Measurements from ENCODE around the gene P2RY12.
A peak's percentile ranks its signal among the peaks of the same experiment; 100 is the strongest.

P2RY12 gene

DNA sequence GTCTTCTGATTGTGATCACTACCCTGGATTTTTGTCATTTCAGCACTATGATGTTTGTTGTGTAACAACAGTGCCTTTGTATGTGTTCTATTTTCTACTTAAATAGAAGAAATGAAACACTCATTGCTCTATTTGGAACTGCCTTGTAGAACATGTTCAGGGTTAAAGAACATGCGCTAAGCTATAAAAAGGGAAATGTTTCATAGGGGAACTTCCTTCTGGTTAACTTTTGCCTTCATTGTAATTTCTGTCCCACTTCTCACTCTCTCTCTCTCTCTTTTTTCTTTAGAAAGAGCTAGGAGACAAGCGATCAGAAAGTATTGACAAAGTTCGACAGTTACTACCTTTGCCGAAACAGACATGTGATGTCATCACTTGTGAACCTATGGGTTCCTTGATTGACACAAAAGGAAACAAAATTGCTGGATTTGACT lies at the start of gene P2RY12:
P2RY12 (minus strand) TSS at position 13 of the 434 bp plus-strand sequence. CDS start 45,908 bp downstream, outside the sequence.
- TF ChIP-seq, protein P1, sequence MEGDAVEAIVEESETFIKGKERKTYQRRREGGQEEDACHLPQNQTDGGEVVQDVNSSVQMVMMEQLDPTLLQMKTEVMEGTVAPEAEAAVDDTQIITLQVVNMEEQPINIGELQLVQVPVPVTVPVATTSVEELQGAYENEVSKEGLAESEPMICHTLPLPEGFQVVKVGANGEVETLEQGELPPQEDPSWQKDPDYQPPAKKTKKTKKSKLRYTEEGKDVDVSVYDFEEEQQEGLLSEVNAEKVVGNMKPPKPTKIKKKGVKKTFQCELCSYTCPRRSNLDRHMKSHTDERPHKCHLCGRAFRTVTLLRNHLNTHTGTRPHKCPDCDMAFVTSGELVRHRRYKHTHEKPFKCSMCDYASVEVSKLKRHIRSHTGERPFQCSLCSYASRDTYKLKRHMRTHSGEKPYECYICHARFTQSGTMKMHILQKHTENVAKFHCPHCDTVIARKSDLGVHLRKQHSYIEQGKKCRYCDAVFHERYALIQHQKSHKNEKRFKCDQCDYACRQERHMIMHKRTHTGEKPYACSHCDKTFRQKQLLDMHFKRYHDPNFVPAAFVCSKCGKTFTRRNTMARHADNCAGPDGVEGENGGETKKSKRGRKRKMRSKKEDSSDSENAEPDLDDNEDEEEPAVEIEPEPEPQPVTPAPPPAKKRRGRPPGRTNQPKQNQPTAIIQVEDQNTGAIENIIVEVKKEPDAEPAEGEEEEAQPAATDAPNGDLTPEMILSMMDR (IDR thresholded peaks at IDR 0.05; ENCODE audit: low read length, missing control alignments), result no peak
- H3K4me3 ChIP-seq (replicated peaks; ENCODE audit: low read depth, low read length), result no peak within 1 kb of the TSS
- no peak for DNase-seq (ENCODE audit: low read depth)

DNA sequence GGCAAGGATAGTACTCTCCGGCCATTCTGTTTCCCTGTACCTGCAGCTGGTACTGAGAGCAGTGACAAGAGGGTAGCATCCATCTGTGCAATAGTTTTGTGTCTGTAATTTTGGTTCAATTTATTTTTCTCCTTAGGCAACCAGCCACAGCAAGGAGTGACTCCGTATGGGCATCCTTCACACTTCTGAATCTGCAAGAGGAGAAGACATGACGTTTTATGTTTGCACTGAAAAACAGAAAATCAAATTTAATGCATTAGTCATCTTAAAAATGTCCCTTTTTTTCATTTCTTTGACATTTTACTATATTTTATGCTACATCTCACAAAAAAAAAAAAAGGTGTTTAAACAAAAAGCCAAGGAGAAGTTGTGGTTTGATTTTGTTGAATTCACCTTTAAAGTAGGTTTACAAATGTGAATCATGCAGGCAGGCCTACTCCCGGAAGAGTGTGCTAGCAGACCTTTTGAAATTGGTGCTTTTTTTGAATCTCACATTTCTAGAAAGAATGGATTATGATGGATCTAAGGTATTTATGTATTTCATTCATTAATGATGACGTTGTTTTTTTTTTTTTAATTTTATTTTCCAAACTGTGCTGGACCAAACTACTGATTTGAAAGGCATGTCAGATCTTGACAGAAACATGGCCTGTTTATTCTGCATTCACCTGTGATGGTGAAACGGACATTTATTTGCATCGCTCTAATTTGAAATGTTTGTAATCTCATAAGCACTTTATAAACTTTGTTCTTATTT lies 48.2 kb upstream of the P2RY12 start:
- TF ChIP-seq, protein P1 (IDR thresholded peaks at IDR 0.05; ENCODE audit: low read length, missing control alignments), result no peak
- no peak for DNase-seq (ENCODE audit: low read depth)
- no peak overlapping the region for H3K4me3 ChIP-seq (replicated peaks; ENCODE audit: low read depth, low read length)

DNA sequence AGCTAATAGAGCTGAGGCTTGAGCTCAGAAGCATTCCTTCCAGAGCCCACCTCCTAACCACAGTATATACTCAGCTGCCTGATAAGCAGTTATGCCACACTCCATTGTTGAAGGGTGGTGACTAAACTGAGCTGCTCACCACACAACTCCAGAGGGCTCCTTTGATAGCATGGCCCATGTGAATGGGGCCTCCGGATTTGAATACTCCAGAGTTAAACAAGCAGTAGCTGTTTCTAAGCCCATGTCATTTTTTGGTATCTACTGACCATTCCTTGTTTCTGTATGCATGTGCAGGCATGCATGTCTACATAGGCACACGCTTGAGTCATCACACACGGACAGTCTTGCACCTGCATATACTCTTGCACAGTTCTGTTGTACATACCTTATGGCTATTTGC lies 47.4 kb upstream of the P2RY12 start:
- DNase-seq (ENCODE audit: low read depth), result peak; percentile 85
- TF ChIP-seq, protein P1 (IDR thresholded peaks at IDR 0.05; ENCODE audit: low read length, missing control alignments), result no peak
- no peak overlapping the region for H3K4me3 ChIP-seq (replicated peaks; ENCODE audit: low read depth, low read length)

DNA sequence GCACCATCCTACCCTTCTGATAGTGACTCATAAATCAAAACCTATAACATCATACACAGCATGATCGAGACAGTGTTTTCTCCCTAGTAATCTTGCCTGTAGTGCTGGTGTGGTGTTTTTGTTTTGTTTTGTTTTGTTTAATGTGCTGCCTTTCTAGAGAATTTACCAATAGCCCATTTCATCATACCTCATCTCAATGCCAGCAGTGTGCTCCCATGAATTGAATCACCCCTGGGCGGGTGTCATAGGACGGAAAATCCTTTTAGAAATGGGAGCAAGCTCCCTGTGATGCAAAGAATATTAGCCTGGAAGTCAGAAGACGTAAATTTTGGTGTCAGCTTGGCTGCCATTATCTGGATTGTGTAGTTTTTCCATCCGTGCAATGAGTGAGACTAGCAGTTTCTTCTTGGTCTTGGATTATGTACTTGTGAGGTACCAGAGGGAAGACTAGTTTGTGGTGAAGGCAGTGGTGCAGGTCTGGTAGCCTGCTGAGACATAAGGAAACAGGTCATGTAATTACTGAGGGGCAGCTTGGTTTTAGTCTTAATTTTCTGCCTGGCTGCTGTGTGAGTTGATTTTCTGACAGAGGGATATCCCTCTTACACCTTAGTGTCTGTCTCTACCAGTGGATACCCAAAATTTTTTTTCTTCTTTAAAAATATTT lies 46.4 kb upstream of the P2RY12 start:
- peak; percentile 37 for DNase-seq (ENCODE audit: low read depth)
- H3K4me3 ChIP-seq (replicated peaks; ENCODE audit: low read depth, low read length), result no peak overlapping the region
- TF ChIP-seq, protein P1 (IDR thresholded peaks at IDR 0.05; ENCODE audit: low read length, missing control alignments), result no peak

DNA sequence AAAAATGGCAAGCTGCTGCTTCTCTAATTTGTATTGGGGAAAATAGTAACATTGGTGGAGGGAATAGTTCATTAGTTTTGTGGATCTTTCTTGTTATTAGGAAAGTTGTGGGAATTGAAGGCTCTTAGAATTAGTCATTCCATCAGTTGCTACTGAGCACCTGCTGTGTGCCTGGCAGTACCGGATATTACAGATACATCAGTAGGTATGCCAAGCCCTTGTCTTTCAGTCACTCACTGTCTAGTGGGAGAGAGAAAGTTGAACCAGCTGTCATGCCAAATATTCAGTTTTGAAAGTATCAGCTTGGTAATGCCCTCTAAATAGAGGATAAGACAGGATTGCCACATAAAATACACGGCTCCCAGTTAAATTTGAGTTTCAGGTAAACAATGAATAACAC lies 43.8 kb upstream of the P2RY12 start:
- H3K4me3 ChIP-seq (replicated peaks; ENCODE audit: low read depth, low read length), result no peak overlapping the region
- TF ChIP-seq, protein P1 (IDR thresholded peaks at IDR 0.05; ENCODE audit: low read length, missing control alignments), result no peak
- DNase-seq (ENCODE audit: low read depth), result no peak

DNA sequence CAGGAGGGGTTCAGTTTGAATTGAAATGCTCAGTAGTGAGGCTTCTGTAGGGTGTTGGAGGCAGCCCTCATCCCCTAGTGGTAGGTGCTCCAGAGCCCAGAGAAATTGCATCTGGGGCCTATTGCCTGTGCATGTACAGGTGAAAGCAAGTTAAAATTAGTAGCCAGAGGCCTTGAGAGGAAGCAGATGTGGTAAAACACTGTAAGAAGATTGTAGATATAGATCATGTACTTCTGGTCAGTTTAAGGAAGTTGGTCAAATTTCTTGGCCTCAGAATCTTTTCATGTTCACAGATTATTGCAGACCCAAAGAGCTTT lies 41.7 kb upstream of the P2RY12 start:
- no peak overlapping the region for H3K4me3 ChIP-seq (replicated peaks; ENCODE audit: low read depth, low read length)
- DNase-seq (ENCODE audit: low read depth), result no peak
- TF ChIP-seq, protein P1 (IDR thresholded peaks at IDR 0.05; ENCODE audit: low read length, missing control alignments), result peak; percentile 11
